Measurements from ENCODE around the gene VPS26B.

DNA sequence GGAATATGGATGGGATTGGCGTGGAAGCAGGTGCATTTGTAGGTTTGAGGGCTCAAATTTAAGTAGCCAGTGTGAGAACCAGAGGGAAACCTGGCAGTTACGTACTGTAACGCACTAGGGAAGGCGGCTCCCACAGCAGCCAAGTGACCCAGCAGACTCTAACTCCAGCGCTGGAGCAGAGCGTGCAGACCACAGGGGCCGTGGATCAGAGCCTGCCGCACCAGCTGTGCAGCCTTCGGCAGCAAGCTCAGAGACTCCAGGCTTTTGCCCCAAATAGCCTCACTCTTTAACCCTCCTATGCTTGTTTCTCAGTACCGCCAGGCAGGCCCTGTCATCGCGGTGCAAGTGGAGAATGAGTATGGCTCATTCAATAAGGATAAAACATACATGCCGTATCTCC is 64.0 kb downstream of the VPS26B start:
- TF ChIP-seq, protein P1, sequence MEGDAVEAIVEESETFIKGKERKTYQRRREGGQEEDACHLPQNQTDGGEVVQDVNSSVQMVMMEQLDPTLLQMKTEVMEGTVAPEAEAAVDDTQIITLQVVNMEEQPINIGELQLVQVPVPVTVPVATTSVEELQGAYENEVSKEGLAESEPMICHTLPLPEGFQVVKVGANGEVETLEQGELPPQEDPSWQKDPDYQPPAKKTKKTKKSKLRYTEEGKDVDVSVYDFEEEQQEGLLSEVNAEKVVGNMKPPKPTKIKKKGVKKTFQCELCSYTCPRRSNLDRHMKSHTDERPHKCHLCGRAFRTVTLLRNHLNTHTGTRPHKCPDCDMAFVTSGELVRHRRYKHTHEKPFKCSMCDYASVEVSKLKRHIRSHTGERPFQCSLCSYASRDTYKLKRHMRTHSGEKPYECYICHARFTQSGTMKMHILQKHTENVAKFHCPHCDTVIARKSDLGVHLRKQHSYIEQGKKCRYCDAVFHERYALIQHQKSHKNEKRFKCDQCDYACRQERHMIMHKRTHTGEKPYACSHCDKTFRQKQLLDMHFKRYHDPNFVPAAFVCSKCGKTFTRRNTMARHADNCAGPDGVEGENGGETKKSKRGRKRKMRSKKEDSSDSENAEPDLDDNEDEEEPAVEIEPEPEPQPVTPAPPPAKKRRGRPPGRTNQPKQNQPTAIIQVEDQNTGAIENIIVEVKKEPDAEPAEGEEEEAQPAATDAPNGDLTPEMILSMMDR (IDR thresholded peaks at IDR 0.05; ENCODE audit: borderline replicate concordance, extremely low read depth, low read length, poor library complexity, severe bottlenecking), result no peak
- no peak for TF ChIP-seq EZH2 (IDR thresholded peaks at IDR 0.05; ENCODE audit: borderline replicate concordance, low read depth, low read length, severe bottlenecking)
